Smooth muscle cell (in vitro differentiated cells): ENCODE measurements around the gene NKD2. TPM values are rescaled to one million over a fixed set of nuclear protein-coding genes. Genes with fewer than 3 reads are reported as not detected.

ENCODE experiments used
- DNase-seq: peaks from one replicate; lab custom pipeline; 2025; ENCODE audit not compliant: unreplicated experiment; lab: John Stamatoyannopoulos, UW
- H2AFZ ChIP-seq: fragments of 200-600 bp; sonication (generic); 2 replicates; pipeline ENCODE4 v1.6.0; 2016; ENCODE audit warnings: antibody characterized with exemption, low read depth, mild to moderate bottlenecking
- H3F3A ChIP-seq: fragments of 200-600 bp; sonication (generic); 2 replicates; pipeline ENCODE4 v1.6.0; 2017; ENCODE audit warnings: antibody characterized with exemption, low read depth
- H3K27ac ChIP-seq: fragments of 200-600 bp; sonication (generic); 2 replicates; pipeline ENCODE4 v1.5.1; 2016; ENCODE audit warnings: low read depth, mild to moderate bottlenecking
- H3K27me3 ChIP-seq: fragments of 200-600 bp; sonication (generic); 2 replicates; pipeline ENCODE4 v1.6.1; 2016; ENCODE audit warnings: low read depth, mild to moderate bottlenecking
- H3K36me3 ChIP-seq: fragments of 200-600 bp; sonication (generic); 2 replicates; pipeline ENCODE4 v1.5.1; 2016; ENCODE audit warnings: low read depth
- H3K4me1 ChIP-seq: fragments of 200-600 bp; sonication (generic); 2 replicates; pipeline ENCODE4 v1.5.1; 2016; ENCODE audit warnings: low read depth
- H3K4me2 ChIP-seq: fragments of 200-600 bp; sonication (generic); 2 replicates; pipeline ENCODE4 v1.6.0; 2016; ENCODE audit warnings: mild to moderate bottlenecking
- H3K4me3 ChIP-seq: fragments of 200-600 bp; sonication (generic); 2 replicates; pipeline ENCODE4 v1.5.1; 2016; ENCODE audit warnings: mild to moderate bottlenecking
- H3K79me2 ChIP-seq: fragments of 200-600 bp; sonication (generic); 2 replicates; pipeline ENCODE4 v1.6.0; 2016; ENCODE audit warnings: low read depth, mild to moderate bottlenecking
- H3K9ac ChIP-seq: fragments of 200-600 bp; sonication (generic); 2 replicates; pipeline ENCODE4 v1.6.0; 2016; ENCODE audit warnings: low read depth
- H3K9me3 ChIP-seq: fragments of 200-600 bp; sonication (generic); replicated peaks from 2 replicates; pipeline ENCODE4 v1.5.1; 2016; ENCODE audit warnings: low read depth
- H4K20me1 ChIP-seq: fragments of 200-600 bp; sonication (generic); 2 replicates; pipeline ENCODE4 v1.6.0; 2016; ENCODE audit warnings: low read depth
- CTCF ChIP-seq: fragments of 200-600 bp; sonication (generic); IDR thresholded peaks from 2 replicates; pipeline ENCODE4 v1.5.1; 2017; ENCODE audit warnings: borderline replicate concordance, mild to moderate bottlenecking, antibody characterized with exemption; ENCODE audit not compliant: insufficient read depth, poor library complexity, severe bottlenecking
- WGBS: methylation state at CpG from one replicate; pipeline ENCODE4 v1.1.7; 2016; ENCODE audit warnings: low lambda C conversion rate; 5-methylcytosine and 5-hydroxymethylcytosine counted together
- polyA plus RNA-seq: library from polyadenylated mRNA; unstranded; fragments of >200 nt; fragmentation: Nextera tagmentation; extraction: Ambion mirVana; gene quantifications from 2 replicates; pipeline ENCODE4 v1.2.1, GENCODE V29; 2016
- total RNA-seq: library from RNA; depleted of rRNA; stranded (reverse); fragments of >200 nt; gene quantifications from 2 replicates; pipeline ENCODE4 v1.2.3, GENCODE V29; 2014

NKD2 gene
- total and polyA plus RNA-seq, 2 experiments from 2014 or later: 32.5 to 122 TPM

GRCh38 chr5:1063661-1064382 lies 55.2 kb downstream of the NKD2 start:
- Histone ChIP-seq H3K27ac (no peak overlapping the region), H2AFZ (no peak overlapping the region), H3K36me3 (no peaks in the 10 kb centered on the region), H3K9me3 (no peaks in the 10 kb centered on the region), H3K4me3 (no peak overlapping the region), H3K27me3 (no peaks in the 10 kb centered on the region), H3K79me2 (no peaks in the 10 kb centered on the region), H3K9ac (no peak overlapping the region), H3K4me2 (no peak overlapping the region), H3K4me1 (no peaks in the 10 kb centered on the region), H4K20me1 (no peaks in the 10 kb centered on the region), H3F3A (no peaks in the 10 kb centered on the region)
- DNase-seq: no peak
- 98% methylated on average over 47 of the region's 56 CpGs for WGBS
- no peak for TF ChIP-seq CTCF

GRCh38 chr5:1064383-1065142 lies 56.0 kb downstream of the NKD2 start:
- Histone ChIP-seq H3K79me2 (no peaks in the 10 kb centered on the region), H3K36me3 (no peaks in the 10 kb centered on the region), H3K4me1 (no peaks in the 10 kb centered on the region), H3K9ac (no peak overlapping the region), H3K9me3 (no peaks in the 10 kb centered on the region), H2AFZ (no peak overlapping the region), H3F3A (no peaks in the 10 kb centered on the region), H4K20me1 (no peaks in the 10 kb centered on the region), H3K4me3 (no peak overlapping the region), H3K27ac (no peak overlapping the region), H3K27me3 (no peaks in the 10 kb centered on the region), H3K4me2 (no peak overlapping the region)
- TF ChIP-seq CTCF: no peak
- WGBS: 92% methylated on average over 19 of the region's 49 CpGs
- DNase-seq: no peak

- H2AFZ ChIP-seq: no peak overlapping the region
- no peaks in the 10 kb centered on the region for H3F3A ChIP-seq
- no peaks in the 10 kb centered on the region for H3K4me1 ChIP-seq
- no peaks in the 10 kb centered on the region for H3K9me3 ChIP-seq
- H3K27ac ChIP-seq: no peak overlapping the region
- H3K36me3 ChIP-seq: no peaks in the 10 kb centered on the region
- H3K9ac ChIP-seq: no peak overlapping the region
- no peaks in the 10 kb centered on the region for H4K20me1 ChIP-seq
- no peak for TF ChIP-seq CTCF
- H3K4me3 ChIP-seq: no peak overlapping the region
- no peaks in the 10 kb centered on the region for H3K79me2 ChIP-seq
- H3K4me2 ChIP-seq: no peak overlapping the region
- DNase-seq: no peak
- 98% methylated on average over 23 of the region's 26 CpGs for WGBS
- no peaks in the 10 kb centered on the region for H3K27me3 ChIP-seq
Measured at GRCh38 chr5:1065143-1065750, 56.6 kb downstream of the NKD2 start.
